H1 (cell line): ENCODE data around the gene DYSF. TPM values are rescaled to one million over a fixed set of nuclear protein-coding genes. Genes with fewer than 3 reads are reported as not detected.

Experiments
- CTCF ChIA-PET: fragments of 300-600 bp; sonication (Branson Sonifier 250); formaldehyde crosslinking; loops from one replicate; lab custom pipeline; 2021; ENCODE audit not compliant: partially characterized antibody; lab: Charles Lee
- POLR2A ChIA-PET: fragments of 300-600 bp; sonication (Branson Sonifier 250); formaldehyde crosslinking; loops from one replicate; lab custom pipeline; 2021; ENCODE audit warnings: inconsistent platforms; ENCODE audit not compliant: partially characterized antibody; lab: Charles Lee
- DNase-seq, 2 experiments: peaks; one replicate each; pipeline versions ENCODE4 v3.0.0 to v3.0.0-alpha.2; 2010 to 2022; ENCODE audit warnings: low spot score in 2 of 2, low read depth in 1 of 2, mixed read lengths in 1 of 2
- FAIRE-seq: peaks from 2 replicates; lab custom pipeline; 2011; peaks lifted over from hg19 to GRCh38; lab: Jason Lieb, UNC
- H2AFZ ChIP-seq: 2 replicates; pipeline ENCODE4 v1.8.1; 2012; ENCODE audit warnings: low read length, inconsistent platforms
- H2AK5ac ChIP-seq: 2 replicates; pipeline ENCODE4 v1.6.1; 2013; ENCODE audit warnings: low read depth, low read length
- H2BK120ac ChIP-seq: replicated peaks from 2 replicates; pipeline ENCODE3; 2013; ENCODE audit warnings: low read depth, low read length, inconsistent platforms
- H2BK12ac ChIP-seq: 2 replicates; pipeline ENCODE4 v1.6.1; 2013; ENCODE audit warnings: low read depth, low read length
- H2BK15ac ChIP-seq: 2 replicates; pipeline ENCODE4 v1.6.1; 2013; ENCODE audit warnings: low read length
- H2BK20ac ChIP-seq: 2 replicates; pipeline ENCODE4 v1.6.1; 2013; ENCODE audit warnings: low read length
- H2BK5ac ChIP-seq: 2 replicates; pipeline ENCODE4 v1.6.1; 2013; ENCODE audit warnings: low read depth, low read length
- H3K14ac ChIP-seq: 2 replicates; pipeline ENCODE4 v1.6.1; 2013; ENCODE audit warnings: inconsistent platforms; ENCODE audit not compliant: insufficient read length
- H3K18ac ChIP-seq: 2 replicates; pipeline ENCODE4 v1.6.1; 2013; ENCODE audit warnings: low read length; ENCODE audit errors: extremely low read depth
- H3K23ac ChIP-seq: 2 replicates; pipeline ENCODE4 v1.6.1; 2013; ENCODE audit warnings: inconsistent platforms; ENCODE audit not compliant: insufficient read length
- H3K23me2 ChIP-seq: 2 replicates; pipeline ENCODE4 v1.6.1; 2013; ENCODE audit warnings: low read depth, low read length
- H3K27ac ChIP-seq: 2 replicates; pipeline ENCODE4 v1.6.1; 2011; ENCODE audit warnings: low read depth, low read length, inconsistent platforms
- H3K27me3 ChIP-seq, 4 experiments: replicated peaks in 1 of 4; 1 replicate in 1 of 4; 2 replicates in 3 of 4; pipeline versions ENCODE4 v1.6.1 to v1.8.1; 2011 to 2013; ENCODE audit warnings: low read length in 3 of 4, mild to moderate bottlenecking in 3 of 4, inconsistent platforms in 2 of 4, mixed read lengths in 2 of 4, moderate library complexity in 1 of 4; ENCODE audit not compliant: control insufficient read depth in 3 of 4, insufficient read depth in 3 of 4; ENCODE audit errors: extremely low read depth in 1 of 4
- H3K36me3 ChIP-seq, 4 experiments: 2 replicates each; pipeline versions ENCODE4 v1.6.1 to v1.8.1; 2011 to 2013; ENCODE audit warnings: mild to moderate bottlenecking in 4 of 4, low read length in 3 of 4, moderate library complexity in 2 of 4, control low read depth in 1 of 4, inconsistent platforms in 1 of 4; ENCODE audit not compliant: insufficient read depth in 4 of 4, control insufficient read depth in 2 of 4
- H3K4ac ChIP-seq: replicated peaks from 2 replicates; pipeline ENCODE3; 2013; ENCODE audit warnings: low read length, low read depth, mixed read lengths, inconsistent platforms; ENCODE audit not compliant: insufficient read length
- H3K4me1 ChIP-seq, 4 experiments: replicated peaks in 1 of 4; 1 replicate in 1 of 4; 2 replicates in 3 of 4; pipeline versions ENCODE4 v1.6.1 to v1.8.1; 2011 to 2013; ENCODE audit warnings: low read length in 3 of 4, inconsistent platforms in 2 of 4, mixed read lengths in 1 of 4; ENCODE audit not compliant: insufficient read depth in 4 of 4, control insufficient read depth in 3 of 4
- H3K4me2 ChIP-seq, 2 experiments: 2 replicates each; pipeline versions ENCODE4 v1.6.1 to v1.8.1; 2011 to 2013; ENCODE audit warnings: low read depth in 2 of 2, low read length in 2 of 2, control low read depth in 1 of 2, inconsistent platforms in 1 of 2, mild to moderate bottlenecking in 1 of 2; ENCODE audit not compliant: insufficient read depth in 1 of 2
- H3K4me3 ChIP-seq, 4 experiments: fragments of 200-600, 300-600 bp in 1 of 4; sonication (generic), shearing (Covaris generic), sonication (Bioruptor Twin) in 1 of 4; 2 replicates each; pipeline versions ENCODE4 v1.5.1 to v1.8.1; 2011 to 2016; ENCODE audit warnings: low read length in 4 of 4, low read depth in 3 of 4, control low read depth in 2 of 4, inconsistent platforms in 2 of 4, mild to moderate bottlenecking in 2 of 4, mixed read lengths in 1 of 4, moderate library complexity in 1 of 4; ENCODE audit not compliant: insufficient read depth in 2 of 4; ENCODE audit errors: extremely low read depth in 1 of 4
- H3K56ac ChIP-seq: replicated peaks from 2 replicates; pipeline ENCODE3; 2013; ENCODE audit warnings: low read depth, mild to moderate bottlenecking, mixed read lengths, low read length, inconsistent platforms; ENCODE audit not compliant: insufficient read length
- H3K79me1 ChIP-seq: 2 replicates; pipeline ENCODE4 v1.6.1; 2013; ENCODE audit warnings: low read depth, low read length, control low read depth
- H3K79me2 ChIP-seq, 2 experiments: 2 replicates each; pipeline versions ENCODE4 v1.6.1 to v1.8.1; 2012 to 2013; ENCODE audit warnings: low read length in 2 of 2, mild to moderate bottlenecking in 2 of 2, inconsistent platforms in 1 of 2; ENCODE audit not compliant: insufficient read depth in 2 of 2, control insufficient read depth in 1 of 2
- H3K9ac ChIP-seq, 4 experiments: replicated peaks in 1 of 4; 1 replicate in 1 of 4; 2 replicates in 3 of 4; pipeline versions ENCODE4 v1.6.1 to v1.8.1; 2011 to 2013; ENCODE audit warnings: low read depth in 3 of 4, low read length in 3 of 4, control low read depth in 2 of 4, mild to moderate bottlenecking in 2 of 4, moderate library complexity in 2 of 4, inconsistent platforms in 1 of 4; ENCODE audit errors: extremely low read depth in 1 of 4
- H3K9me3 ChIP-seq, 2 experiments: 2 replicates each; pipeline versions ENCODE4 v1.6.1 to v1.8.1; 2012 to 2013; ENCODE audit warnings: mild to moderate bottlenecking in 2 of 2, moderate library complexity in 2 of 2, control low read depth in 1 of 2, inconsistent platforms in 1 of 2, low read depth in 1 of 2, low read length in 1 of 2, mixed read lengths in 1 of 2; ENCODE audit not compliant: insufficient read depth in 2 of 2
- H4K20me1 ChIP-seq, 2 experiments: replicated peaks in 1 of 2; 2 replicates each; pipeline versions ENCODE3 to v1.8.1; 2011 to 2013; ENCODE audit warnings: inconsistent platforms in 2 of 2, low read length in 2 of 2, mild to moderate bottlenecking in 1 of 2; ENCODE audit not compliant: insufficient read depth in 2 of 2, control insufficient read depth in 1 of 2
- H4K5ac ChIP-seq: 2 replicates; pipeline ENCODE4 v1.6.1; 2013; ENCODE audit warnings: low read length, low read depth, mixed read lengths, inconsistent platforms; ENCODE audit not compliant: insufficient read length
- H4K8ac ChIP-seq: 2 replicates; pipeline ENCODE4 v1.8.0; 2013; ENCODE audit warnings: mild to moderate bottlenecking, moderate library complexity, low read length, inconsistent platforms; ENCODE audit not compliant: insufficient read depth; ENCODE audit errors: extremely low read depth
- H4K91ac ChIP-seq: replicated peaks from 2 replicates; pipeline ENCODE3; 2013; ENCODE audit warnings: low read length, mixed read lengths, inconsistent platforms; ENCODE audit not compliant: insufficient read length
- BRCA1 ChIP-seq: IDR thresholded peaks from 2 replicates; pipeline ENCODE4 v1.6.1; 2012; ENCODE audit warnings: low read depth, low read length, improper control_type of control experiment
- JUND ChIP-seq: IDR thresholded peaks from 2 replicates; pipeline ENCODE4 v1.6.1; 2011; ENCODE audit warnings: mild to moderate bottlenecking, improper control_type of control experiment, low read length
- POLR2A ChIP-seq, 2 experiments: IDR thresholded peaks; 1 replicate in 1 of 2; 2 replicates in 1 of 2; pipeline ENCODE4 v1.6.1; 2011; ENCODE audit warnings: low read depth in 2 of 2, low read length in 2 of 2, mild to moderate bottlenecking in 2 of 2; ENCODE audit errors: control extremely low read depth in 1 of 2
- RNF2 ChIP-seq: fragments of 200-900, 300-1000 bp; sonication (generic); IDR thresholded peaks from 2 replicates; pipeline ENCODE4 v1.7.1; 2016; ENCODE audit warnings: borderline replicate concordance, low read depth, mild to moderate bottlenecking, antibody characterized with exemption, low read length; ENCODE audit not compliant: poor library complexity, severe bottlenecking; ENCODE audit errors: missing control alignments
- SP1 ChIP-seq: IDR thresholded peaks from 2 replicates; pipeline ENCODE4 v1.6.1; 2011; ENCODE audit warnings: low read depth, low read length
- WGBS, 2 experiments: shearing (Covaris generic) in 1 of 2; methylation state at CpG; one replicate each; pipeline versions ENCODE4 v1.1.6 to v1.1.7; 2013 to 2015; ENCODE audit warnings: low lambda C conversion rate in 2 of 2, mixed read lengths in 2 of 2, inconsistent platforms in 1 of 2, low coverage in 1 of 2, missing lambda C conversion rate in 1 of 2; ENCODE audit not compliant: insufficient replicate concordance in 2 of 2, insufficient coverage in 1 of 2, insufficient read length in 1 of 2; ENCODE audit errors: extremely low coverage in 1 of 2, missing lambda C conversion rate in 1 of 2; 5-methylcytosine and 5-hydroxymethylcytosine counted together
- polyA plus RNA-seq, 7 experiments: library from polyadenylated mRNA; depleted of rRNA in 3 of 7; stranded (reverse) in 5 of 7; unstranded in 2 of 7; fragments of >200 nt in 5 of 7; fragments of 200-250 nt in 2 of 7; gene quantifications; 1 replicate in 5 of 7; 2 replicates in 1 of 7; 4 replicates in 1 of 7; pipeline versions ENCODE4 v1.2.1 to v1.2.3, GENCODE V29; 2011 to 2013; ENCODE audit warnings: missing spikeins in 2 of 7, mixed read lengths in 2 of 7
- total RNA-seq: library from RNA; stranded (reverse); fragmentation: NEBNext Ultra II Directional; extraction: Animal tissue kit (Norgen Biotek cat#: 25700); gene quantifications from 2 replicates; pipeline ENCODE4 v1.2.1, GENCODE V29; 2021
- TF ChIP-seq, protein P1 (sequence below): IDR thresholded peaks from 2 replicates; pipeline ENCODE4 v1.6.1; 2011; ENCODE audit warnings: low read length, improper control_type of control experiment

The DYSF gene
- total and polyA plus RNA-seq, 2 of the 8 experiments (the other 6 are each of a cell fraction or from before 2014, with no cell fraction given): 5.8 to 7.1 TPM

DNA sequence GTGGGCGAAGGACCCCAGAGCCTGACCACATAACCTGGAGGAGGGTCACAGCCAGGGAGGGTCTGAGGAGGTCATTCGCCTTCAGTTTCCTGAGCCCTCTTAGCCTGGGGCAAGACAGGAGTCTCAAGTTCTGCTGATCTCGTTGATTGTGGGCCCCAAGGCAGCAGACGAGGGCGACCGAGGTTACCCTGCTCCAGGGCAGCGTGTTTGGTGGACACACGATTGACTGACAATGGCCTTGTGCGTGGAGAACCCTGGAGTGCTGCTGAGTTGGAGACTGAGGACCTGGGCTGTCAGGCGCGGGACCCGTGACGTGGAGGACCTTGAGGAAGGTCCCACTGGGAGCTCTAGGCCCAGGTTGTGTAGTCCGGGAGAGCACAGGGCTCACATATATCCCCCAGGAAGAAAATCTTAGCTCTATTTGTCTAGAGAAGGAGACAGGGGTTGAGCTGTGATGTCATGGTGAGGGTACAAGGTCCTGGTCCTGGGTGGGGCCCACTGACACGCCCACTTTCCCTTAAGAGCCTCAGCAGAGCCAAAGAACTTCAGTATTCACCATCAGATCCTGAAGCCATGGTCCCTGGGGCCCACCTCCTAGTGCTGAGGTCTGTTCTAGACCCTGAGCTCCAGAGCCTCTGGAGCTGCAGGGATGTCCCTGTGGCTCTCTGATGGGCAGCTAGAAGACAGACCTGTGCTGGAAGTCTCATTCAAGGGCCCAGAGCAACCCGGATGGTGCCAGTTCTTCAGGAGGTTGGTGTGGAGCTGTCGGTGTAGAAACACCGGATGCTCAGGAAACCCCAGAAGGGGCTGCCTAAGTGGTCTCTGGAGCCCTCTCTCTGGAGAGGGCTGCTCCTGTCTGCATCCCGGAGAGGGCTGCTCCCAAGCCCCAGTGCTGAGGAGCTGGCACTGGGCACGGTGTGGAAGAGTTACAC is 53.1 kb downstream of the DYSF start:
- no peak overlapping the region for H3K56ac ChIP-seq
- no peaks in the 10 kb centered on the region for H3K4me1 ChIP-seq
- no peak overlapping the region for H2BK20ac ChIP-seq
- 0 out of 2 replicates have a peak overlapping the region, but pooled peaks have one; percentile 44 for H2BK5ac ChIP-seq
- no peak overlapping the region for H3K23ac ChIP-seq
- H3K9me3 ChIP-seq: no peaks in the 10 kb centered on the region
- H3K27ac ChIP-seq: no peak overlapping the region
- ChIA-PET POLR2A (interaction anchor here (0.9 to 1.5 kb wide), 2 partner anchors 52 to 356 kb away, joined by 3 read pairs; no protein-coding TSS in a partner anchor), CTCF (interaction anchor here (0.9 to 12.6 kb wide), 11 partner anchors 8 to 283 kb away, joined by 3 to 238 read pairs (median 6); partner anchors contain the start of gene DYSF)
- no peak for TF ChIP-seq POLR2A (IDR thresholded peaks at IDR 0.05; ENCODE audit: control extremely low read depth in 1 of 2, low read depth in 2 of 2, low read length in 2 of 2)
- no peak for TF ChIP-seq RNF2
- TF ChIP-seq BRCA1: no peak
- TF ChIP-seq JUND: no peak
- no peak for TF ChIP-seq SP1
- TF ChIP-seq, protein P1, sequence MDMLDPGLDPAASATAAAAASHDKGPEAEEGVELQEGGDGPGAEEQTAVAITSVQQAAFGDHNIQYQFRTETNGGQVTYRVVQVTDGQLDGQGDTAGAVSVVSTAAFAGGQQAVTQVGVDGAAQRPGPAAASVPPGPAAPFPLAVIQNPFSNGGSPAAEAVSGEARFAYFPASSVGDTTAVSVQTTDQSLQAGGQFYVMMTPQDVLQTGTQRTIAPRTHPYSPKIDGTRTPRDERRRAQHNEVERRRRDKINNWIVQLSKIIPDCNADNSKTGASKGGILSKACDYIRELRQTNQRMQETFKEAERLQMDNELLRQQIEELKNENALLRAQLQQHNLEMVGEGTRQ: no peak
- no peaks in the 10 kb centered on the region; the same call in 1 of the 2 replicates for H3K23me2 ChIP-seq
- DNase-seq (no peak), FAIRE-seq (no peak)
- no peak overlapping the region for H3K4ac ChIP-seq
- H4K5ac ChIP-seq: no peak overlapping the region
- no peak overlapping the region for H2BK15ac ChIP-seq
- no peak overlapping the region for H2AFZ ChIP-seq
- no peak overlapping the region for H4K8ac ChIP-seq
- H4K20me1 ChIP-seq: no peaks in the 10 kb centered on the region
- H2AK5ac ChIP-seq: no peak overlapping the region
- H3K4me3 ChIP-seq: no peak overlapping the region
- no peak overlapping the region for H4K91ac ChIP-seq
- H3K4me2 ChIP-seq: no peak overlapping the region
- no peaks in the 10 kb centered on the region for H3K36me3 ChIP-seq
- H3K79me2 ChIP-seq: no peaks in the 10 kb centered on the region
- H2BK12ac ChIP-seq: no peak overlapping the region
- no peak overlapping the region for H3K18ac ChIP-seq
- no peaks in the 10 kb centered on the region for H3K79me1 ChIP-seq
- H3K9ac ChIP-seq: no peak overlapping the region
- no peaks in the 10 kb centered on the region for H3K27me3 ChIP-seq
- 84% methylated on average over 18 of the region's 20 CpGs; no CpG with 5 or more reads in 1 of the 2 experiments for WGBS, 2 experiments
- H3K14ac ChIP-seq: no peak overlapping the region
- no peak overlapping the region for H2BK120ac ChIP-seq
